Mucosa of descending colon (tissue), 3 donors: Measurements from ENCODE around the gene TIMP2. TPM values are rescaled to one million over a fixed set of nuclear protein-coding genes. Genes with fewer than 3 reads are reported as not detected.

Experiments used
- ATAC-seq: fragments of 200-7000 bp; cut with Tn5 transposase; one replicate; pipeline ENCODE4 v1.9.1; 2020; ENCODE audit warnings: mild to moderate bottlenecking, moderate library complexity
- DNase-seq, 3 donors: peaks; one replicate each; pipeline ENCODE4 v3.0.0-alpha.2; 2020
- H3K36me3 ChIP-seq: fragments of 200-600 bp; one replicate; pipeline ENCODE4 v1.8.0; 2021; ENCODE audit warnings: low read depth, mild to moderate bottlenecking
- H3K4me1 ChIP-seq: fragments of 200-600 bp; one replicate; pipeline ENCODE4 v1.8.0; 2021; ENCODE audit warnings: low read depth, mild to moderate bottlenecking
- H3K4me3 ChIP-seq: fragments of 200-600 bp; one replicate; pipeline ENCODE4 v1.8.0; 2021; ENCODE audit warnings: mild to moderate bottlenecking
- H3K9me3 ChIP-seq: fragments of 200-600 bp; one replicate; pipeline ENCODE4 v1.8.0; 2021; ENCODE audit warnings: mild to moderate bottlenecking
- intact Hi-C, 2 donors: fragments of 100-400 bp; cut with DNase I in 1 of 2; cut with micrococcal nuclease in 1 of 2; formaldehyde crosslinking; loops; one replicate each; pipeline versions ENCODE4 v1.11.0 to v1.11.1; 2022; cut with DNase I, micrococcal nuclease
- total RNA-seq, 3 donors: library from RNA; stranded (reverse); fragmentation: NEBNext Ultra II Directional in 2 of 3; extraction: Animal tissue kit (Norgen Biotek cat#: 25700) in 2 of 3; gene quantifications; one replicate each; pipeline versions ENCODE4 v1.2.1 to v1.2.4, GENCODE V29; 2021 to 2023
- TF ChIP-seq, protein P1 (sequence below): fragments of 200-600 bp; IDR thresholded peaks from one replicate; pipeline ENCODE4 v1.8.0; 2022; ENCODE audit warnings: antibody characterized with exemption, mild to moderate bottlenecking
- donor health status: DM: no; HTN: no; CAD: no; lungs with moderate emphysema.
- donor health status: DM: no; HTN: no; CAD: no.
- donor health status: DM: no; HTN: yes; CAD: no.

Gene TIMP2
- total RNA-seq, 3 donors from 2014 or later = 44.9 to 268 (median 91.3) TPM

DNA sequence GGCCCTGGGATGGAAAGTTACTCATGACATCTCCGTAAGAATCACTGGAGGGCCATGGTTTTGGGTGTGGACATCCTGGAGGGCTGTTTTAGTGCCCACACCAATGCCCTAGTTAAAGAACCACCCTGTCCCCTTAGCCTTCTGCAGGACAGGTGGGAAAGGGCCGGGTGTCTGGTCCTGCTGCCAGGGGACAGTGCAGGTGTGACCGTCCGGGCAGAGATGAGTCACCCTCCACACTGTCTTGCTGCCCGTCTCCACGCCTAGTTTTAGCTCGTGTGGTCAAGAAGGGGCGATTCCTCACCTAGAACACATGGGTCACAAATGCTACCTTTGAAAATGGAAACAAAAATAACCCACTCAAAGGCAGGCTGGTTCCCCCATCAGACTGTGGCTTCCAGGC, 39.2 kb downstream of the TIMP2 start:
- DNase-seq (no peak), ATAC-seq (peak; percentile 10)
- intact Hi-C loops = no loop called here
- Histone ChIP-seq H3K9me3 (no peaks in the 10 kb centered on the region), H3K4me1 (peaks cover 14% of the 10 kb centered on the region), H3K4me3 (no peak overlapping the region), H3K36me3 (no peaks in the 10 kb centered on the region)
- TF ChIP-seq, protein P1, sequence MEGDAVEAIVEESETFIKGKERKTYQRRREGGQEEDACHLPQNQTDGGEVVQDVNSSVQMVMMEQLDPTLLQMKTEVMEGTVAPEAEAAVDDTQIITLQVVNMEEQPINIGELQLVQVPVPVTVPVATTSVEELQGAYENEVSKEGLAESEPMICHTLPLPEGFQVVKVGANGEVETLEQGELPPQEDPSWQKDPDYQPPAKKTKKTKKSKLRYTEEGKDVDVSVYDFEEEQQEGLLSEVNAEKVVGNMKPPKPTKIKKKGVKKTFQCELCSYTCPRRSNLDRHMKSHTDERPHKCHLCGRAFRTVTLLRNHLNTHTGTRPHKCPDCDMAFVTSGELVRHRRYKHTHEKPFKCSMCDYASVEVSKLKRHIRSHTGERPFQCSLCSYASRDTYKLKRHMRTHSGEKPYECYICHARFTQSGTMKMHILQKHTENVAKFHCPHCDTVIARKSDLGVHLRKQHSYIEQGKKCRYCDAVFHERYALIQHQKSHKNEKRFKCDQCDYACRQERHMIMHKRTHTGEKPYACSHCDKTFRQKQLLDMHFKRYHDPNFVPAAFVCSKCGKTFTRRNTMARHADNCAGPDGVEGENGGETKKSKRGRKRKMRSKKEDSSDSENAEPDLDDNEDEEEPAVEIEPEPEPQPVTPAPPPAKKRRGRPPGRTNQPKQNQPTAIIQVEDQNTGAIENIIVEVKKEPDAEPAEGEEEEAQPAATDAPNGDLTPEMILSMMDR = no peak

DNA sequence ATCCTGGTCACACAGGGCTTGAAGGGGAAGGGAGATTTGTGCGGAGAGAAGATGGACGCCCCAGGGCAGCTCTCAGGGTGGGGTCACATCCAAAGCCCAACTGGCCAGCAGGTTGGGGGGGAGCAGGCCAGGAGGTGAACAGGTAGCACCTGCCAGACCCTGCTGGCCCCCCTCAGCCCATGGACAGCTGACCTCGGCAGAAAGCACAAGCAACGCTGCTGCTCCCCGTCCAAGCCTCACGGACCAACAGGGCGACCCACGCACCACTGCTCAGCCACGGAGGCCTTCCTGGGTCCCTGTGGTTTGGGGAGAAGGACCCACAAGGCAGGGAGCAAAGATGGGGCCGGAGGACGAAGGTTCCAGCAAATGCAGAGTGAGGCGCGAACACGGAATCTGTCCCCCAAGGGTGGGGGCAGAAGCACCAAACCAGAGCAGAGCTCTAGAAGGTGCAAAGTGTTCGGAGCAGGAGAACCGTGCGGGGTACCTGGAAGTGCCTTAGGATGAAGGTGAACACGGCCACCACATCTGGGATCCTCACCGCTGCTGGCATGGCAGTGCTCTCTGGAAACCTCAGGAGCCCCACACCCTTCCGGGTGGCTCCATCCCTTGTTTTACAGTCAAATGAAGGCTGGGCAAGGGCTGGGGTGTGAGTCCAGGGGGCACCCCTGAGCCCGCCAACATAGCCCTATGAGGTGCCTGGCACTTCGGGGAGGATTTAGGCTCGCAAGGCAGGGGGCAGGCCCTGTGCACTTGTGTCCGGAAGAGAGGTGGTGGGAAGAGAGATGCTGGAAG, 40.1 kb downstream of the TIMP2 start:
- Histone ChIP-seq H3K36me3 (no peaks in the 10 kb centered on the region), H3K4me3 (no peak overlapping the region), H3K9me3 (no peaks in the 10 kb centered on the region), H3K4me1 (peaks cover 16% of the 10 kb centered on the region)
- intact Hi-C loops = no loop called here
- ATAC-seq (no peak), DNase-seq (no peak)
- TF ChIP-seq, protein P1 = no peak

DNA sequence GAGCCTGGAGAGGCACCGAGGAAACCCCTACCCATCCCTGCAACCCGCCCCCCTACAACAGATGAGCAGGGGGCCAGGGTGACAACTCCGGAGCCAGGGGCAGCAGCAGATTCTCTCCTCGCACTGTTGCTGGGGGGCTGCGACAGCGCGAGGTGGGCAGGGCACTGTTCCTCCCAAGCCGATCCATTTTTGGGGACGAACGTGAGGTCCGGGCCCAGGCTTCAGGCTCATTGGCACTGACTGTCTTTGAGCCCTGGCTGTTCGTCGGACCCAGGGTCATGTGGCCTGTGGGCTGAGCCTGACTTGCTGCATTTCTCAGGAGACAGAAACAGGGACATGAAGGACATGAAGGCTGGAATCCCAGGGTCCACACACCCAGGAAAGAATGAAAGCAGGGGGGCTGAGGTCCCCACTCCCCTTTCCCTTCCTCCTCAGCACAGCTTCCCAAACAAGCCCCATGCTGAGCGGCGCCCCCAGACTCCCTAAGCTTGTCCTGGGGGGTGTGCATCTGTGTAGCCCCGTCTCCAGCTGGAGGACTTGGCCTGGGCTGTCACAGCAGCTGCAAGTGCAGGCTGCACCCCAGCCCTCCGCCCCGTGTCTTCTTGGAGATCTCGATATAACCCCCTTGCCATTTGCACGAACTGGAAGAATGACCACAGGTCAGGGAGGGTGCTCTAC, 40.9 kb downstream of the TIMP2 start:
- ATAC-seq (no peak), DNase-seq (no peak)
- no peaks in the 10 kb centered on the region for H3K9me3 ChIP-seq
- H3K4me3 ChIP-seq = no peak overlapping the region
- TF ChIP-seq, protein P1 = no peak
- H3K4me1 ChIP-seq = peaks cover 14% of the 10 kb centered on the region
- H3K36me3 ChIP-seq = no peaks in the 10 kb centered on the region
- intact Hi-C loops = no loop called here

DNA sequence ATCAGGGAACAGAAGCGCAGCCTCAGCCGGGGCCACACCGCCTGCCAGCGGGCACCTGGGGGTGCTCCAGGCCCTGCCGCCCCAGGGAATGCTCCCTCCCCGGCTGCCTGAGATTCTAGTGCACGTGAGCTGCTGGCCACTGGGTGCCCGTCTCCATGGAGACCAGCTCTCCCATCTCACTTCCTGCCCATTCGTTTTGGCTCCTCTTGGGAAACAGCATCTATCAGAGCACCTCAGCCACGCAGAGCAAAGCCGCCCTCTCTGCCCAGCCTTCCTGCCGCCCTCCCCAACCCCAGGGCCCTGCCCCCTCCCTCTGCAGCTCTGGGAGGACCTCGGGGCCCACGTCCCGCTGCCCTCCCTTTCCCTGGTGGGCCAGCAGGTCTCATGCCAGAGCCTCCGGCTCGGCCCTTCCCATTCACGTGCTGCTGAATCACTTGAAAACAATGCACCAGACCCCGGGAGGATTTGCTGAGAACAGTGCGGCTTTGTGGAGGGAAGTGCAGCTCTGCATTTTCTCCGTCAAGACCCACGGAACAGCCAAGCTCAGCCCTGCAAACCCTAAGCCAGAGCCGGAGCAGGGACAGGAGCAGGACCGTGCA, 41.6 kb downstream of the TIMP2 start:
- TF ChIP-seq, protein P1 = no peak
- DNase-seq (peak; percentile 55 to 77 (median 60)), ATAC-seq (peak; percentile 49)
- H3K36me3 ChIP-seq = no peaks in the 10 kb centered on the region
- H3K9me3 ChIP-seq = no peaks in the 10 kb centered on the region
- intact Hi-C loops = no loop called here
- H3K4me1 ChIP-seq = peaks cover 20% of the 10 kb centered on the region
- no peak overlapping the region for H3K4me3 ChIP-seq

DNA sequence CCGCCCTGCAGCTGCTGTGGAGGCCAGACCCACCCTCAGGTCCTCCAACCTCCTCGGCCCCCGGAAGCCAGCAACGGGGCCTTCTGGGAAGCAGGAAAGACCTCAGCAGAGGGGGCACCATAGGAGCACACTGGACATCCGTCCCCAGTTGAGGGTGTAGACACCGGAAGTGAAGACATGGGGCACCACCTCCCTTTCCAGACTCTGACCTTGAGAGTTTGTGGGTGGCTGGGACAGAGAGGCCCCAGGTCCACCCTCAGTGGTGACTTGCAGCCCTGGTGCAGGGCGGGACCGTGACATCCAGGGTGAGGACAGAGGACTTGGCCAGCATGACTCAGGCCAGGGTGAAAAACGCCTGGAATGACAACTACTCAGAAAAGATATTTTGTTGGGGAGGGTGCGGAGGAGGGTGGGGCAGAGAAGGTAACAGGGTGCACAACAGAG, 42.1 kb downstream of the TIMP2 start:
- intact Hi-C loops = no loop called here
- DNase-seq (peak in 1 of 3 donors; percentile 76), ATAC-seq (peak; percentile 75)
- no peak overlapping the region for H3K4me3 ChIP-seq
- H3K36me3 ChIP-seq = no peaks in the 10 kb centered on the region
- peaks cover 20% of the 10 kb centered on the region for H3K4me1 ChIP-seq
- TF ChIP-seq, protein P1 = no peak
- H3K9me3 ChIP-seq = no peaks in the 10 kb centered on the region
